Measurements from ENCODE around the gene SPAG7.

DNA sequence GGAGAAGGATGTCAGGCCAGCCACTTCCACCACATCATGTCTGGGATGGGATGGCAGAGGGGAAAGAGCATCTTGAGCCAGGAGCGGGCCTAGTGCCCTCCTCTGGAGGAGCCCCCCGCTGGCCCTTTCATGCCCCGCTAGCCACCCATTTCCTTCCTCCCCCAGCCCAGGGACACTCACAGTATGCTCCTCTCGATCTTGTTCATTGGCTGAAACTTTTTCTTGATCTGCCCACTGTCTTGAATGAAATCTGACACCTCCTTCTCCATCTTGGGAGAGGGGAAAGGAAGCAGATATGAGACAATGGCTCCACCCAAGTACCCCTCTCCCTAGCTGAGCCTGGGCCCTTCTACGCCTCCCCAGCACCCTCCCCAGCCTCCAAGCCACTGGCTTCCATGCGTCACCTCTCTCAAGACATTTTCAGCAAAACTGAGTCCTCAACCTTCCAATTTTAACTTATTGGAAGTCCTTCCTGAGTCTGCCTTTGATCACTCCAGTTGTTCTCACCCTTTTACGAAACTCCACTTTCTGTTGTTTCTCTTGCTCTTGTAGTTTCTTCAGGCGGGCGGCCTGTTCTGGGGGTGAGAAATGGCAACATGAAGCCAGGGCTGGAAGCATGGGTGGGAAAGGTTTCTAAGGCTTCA, 7.2 kb downstream of the SPAG7 start:
- TF ChIP-seq, protein P1, sequence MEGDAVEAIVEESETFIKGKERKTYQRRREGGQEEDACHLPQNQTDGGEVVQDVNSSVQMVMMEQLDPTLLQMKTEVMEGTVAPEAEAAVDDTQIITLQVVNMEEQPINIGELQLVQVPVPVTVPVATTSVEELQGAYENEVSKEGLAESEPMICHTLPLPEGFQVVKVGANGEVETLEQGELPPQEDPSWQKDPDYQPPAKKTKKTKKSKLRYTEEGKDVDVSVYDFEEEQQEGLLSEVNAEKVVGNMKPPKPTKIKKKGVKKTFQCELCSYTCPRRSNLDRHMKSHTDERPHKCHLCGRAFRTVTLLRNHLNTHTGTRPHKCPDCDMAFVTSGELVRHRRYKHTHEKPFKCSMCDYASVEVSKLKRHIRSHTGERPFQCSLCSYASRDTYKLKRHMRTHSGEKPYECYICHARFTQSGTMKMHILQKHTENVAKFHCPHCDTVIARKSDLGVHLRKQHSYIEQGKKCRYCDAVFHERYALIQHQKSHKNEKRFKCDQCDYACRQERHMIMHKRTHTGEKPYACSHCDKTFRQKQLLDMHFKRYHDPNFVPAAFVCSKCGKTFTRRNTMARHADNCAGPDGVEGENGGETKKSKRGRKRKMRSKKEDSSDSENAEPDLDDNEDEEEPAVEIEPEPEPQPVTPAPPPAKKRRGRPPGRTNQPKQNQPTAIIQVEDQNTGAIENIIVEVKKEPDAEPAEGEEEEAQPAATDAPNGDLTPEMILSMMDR (IDR thresholded peaks at IDR 0.05), result no peak
- TF ChIP-seq TEAD4 (CRISPR knock-in tag; IDR thresholded peaks at IDR 0.05) (no peak), MXD4 (CRISPR knock-in tag; IDR thresholded peaks at IDR 0.05; ENCODE audit: borderline replicate concordance) (no peak), TCF7 (CRISPR knock-in tag; IDR thresholded peaks at IDR 0.05; ENCODE audit: low read depth) (no peak), ETV6 (CRISPR knock-in tag; IDR thresholded peaks at IDR 0.05) (no peak), JUN (CRISPR knock-in tag; IDR thresholded peaks at IDR 0.05) (no peak), CREB1 (CRISPR knock-in tag; IDR thresholded peaks at IDR 0.05) (no peak)
- TF ChIP-seq, protein P2, sequence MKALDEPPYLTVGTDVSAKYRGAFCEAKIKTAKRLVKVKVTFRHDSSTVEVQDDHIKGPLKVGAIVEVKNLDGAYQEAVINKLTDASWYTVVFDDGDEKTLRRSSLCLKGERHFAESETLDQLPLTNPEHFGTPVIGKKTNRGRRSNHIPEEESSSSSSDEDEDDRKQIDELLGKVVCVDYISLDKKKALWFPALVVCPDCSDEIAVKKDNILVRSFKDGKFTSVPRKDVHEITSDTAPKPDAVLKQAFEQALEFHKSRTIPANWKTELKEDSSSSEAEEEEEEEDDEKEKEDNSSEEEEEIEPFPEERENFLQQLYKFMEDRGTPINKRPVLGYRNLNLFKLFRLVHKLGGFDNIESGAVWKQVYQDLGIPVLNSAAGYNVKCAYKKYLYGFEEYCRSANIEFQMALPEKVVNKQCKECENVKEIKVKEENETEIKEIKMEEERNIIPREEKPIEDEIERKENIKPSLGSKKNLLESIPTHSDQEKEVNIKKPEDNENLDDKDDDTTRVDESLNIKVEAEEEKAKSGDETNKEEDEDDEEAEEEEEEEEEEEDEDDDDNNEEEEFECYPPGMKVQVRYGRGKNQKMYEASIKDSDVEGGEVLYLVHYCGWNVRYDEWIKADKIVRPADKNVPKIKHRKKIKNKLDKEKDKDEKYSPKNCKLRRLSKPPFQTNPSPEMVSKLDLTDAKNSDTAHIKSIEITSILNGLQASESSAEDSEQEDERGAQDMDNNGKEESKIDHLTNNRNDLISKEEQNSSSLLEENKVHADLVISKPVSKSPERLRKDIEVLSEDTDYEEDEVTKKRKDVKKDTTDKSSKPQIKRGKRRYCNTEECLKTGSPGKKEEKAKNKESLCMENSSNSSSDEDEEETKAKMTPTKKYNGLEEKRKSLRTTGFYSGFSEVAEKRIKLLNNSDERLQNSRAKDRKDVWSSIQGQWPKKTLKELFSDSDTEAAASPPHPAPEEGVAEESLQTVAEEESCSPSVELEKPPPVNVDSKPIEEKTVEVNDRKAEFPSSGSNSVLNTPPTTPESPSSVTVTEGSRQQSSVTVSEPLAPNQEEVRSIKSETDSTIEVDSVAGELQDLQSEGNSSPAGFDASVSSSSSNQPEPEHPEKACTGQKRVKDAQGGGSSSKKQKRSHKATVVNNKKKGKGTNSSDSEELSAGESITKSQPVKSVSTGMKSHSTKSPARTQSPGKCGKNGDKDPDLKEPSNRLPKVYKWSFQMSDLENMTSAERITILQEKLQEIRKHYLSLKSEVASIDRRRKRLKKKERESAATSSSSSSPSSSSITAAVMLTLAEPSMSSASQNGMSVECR (CRISPR knock-in tag; IDR thresholded peaks at IDR 0.05; ENCODE audit: borderline replicate concordance), result no peak
- TF ChIP-seq, protein P3, sequence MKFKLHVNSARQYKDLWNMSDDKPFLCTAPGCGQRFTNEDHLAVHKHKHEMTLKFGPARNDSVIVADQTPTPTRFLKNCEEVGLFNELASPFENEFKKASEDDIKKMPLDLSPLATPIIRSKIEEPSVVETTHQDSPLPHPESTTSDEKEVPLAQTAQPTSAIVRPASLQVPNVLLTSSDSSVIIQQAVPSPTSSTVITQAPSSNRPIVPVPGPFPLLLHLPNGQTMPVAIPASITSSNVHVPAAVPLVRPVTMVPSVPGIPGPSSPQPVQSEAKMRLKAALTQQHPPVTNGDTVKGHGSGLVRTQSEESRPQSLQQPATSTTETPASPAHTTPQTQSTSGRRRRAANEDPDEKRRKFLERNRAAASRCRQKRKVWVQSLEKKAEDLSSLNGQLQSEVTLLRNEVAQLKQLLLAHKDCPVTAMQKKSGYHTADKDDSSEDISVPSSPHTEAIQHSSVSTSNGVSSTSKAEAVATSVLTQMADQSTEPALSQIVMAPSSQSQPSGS (CRISPR knock-in tag; IDR thresholded peaks at IDR 0.05; ENCODE audit: borderline replicate concordance, low read depth), result no peak
- TF ChIP-seq, protein P4, sequence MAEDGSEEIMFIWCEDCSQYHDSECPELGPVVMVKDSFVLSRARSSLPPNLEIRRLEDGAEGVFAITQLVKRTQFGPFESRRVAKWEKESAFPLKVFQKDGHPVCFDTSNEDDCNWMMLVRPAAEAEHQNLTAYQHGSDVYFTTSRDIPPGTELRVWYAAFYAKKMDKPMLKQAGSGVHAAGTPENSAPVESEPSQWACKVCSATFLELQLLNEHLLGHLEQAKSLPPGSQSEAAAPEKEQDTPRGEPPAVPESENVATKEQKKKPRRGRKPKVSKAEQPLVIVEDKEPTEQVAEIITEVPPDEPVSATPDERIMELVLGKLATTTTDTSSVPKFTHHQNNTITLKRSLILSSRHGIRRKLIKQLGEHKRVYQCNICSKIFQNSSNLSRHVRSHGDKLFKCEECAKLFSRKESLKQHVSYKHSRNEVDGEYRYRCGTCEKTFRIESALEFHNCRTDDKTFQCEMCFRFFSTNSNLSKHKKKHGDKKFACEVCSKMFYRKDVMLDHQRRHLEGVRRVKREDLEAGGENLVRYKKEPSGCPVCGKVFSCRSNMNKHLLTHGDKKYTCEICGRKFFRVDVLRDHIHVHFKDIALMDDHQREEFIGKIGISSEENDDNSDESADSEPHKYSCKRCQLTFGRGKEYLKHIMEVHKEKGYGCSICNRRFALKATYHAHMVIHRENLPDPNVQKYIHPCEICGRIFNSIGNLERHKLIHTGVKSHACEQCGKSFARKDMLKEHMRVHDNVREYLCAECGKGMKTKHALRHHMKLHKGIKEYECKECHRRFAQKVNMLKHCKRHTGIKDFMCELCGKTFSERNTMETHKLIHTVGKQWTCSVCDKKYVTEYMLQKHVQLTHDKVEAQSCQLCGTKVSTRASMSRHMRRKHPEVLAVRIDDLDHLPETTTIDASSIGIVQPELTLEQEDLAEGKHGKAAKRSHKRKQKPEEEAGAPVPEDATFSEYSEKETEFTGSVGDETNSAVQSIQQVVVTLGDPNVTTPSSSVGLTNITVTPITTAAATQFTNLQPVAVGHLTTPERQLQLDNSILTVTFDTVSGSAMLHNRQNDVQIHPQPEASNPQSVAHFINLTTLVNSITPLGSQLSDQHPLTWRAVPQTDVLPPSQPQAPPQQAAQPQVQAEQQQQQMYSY (CRISPR knock-in tag; IDR thresholded peaks at IDR 0.05), result no peak
- TF ChIP-seq, protein P5, sequence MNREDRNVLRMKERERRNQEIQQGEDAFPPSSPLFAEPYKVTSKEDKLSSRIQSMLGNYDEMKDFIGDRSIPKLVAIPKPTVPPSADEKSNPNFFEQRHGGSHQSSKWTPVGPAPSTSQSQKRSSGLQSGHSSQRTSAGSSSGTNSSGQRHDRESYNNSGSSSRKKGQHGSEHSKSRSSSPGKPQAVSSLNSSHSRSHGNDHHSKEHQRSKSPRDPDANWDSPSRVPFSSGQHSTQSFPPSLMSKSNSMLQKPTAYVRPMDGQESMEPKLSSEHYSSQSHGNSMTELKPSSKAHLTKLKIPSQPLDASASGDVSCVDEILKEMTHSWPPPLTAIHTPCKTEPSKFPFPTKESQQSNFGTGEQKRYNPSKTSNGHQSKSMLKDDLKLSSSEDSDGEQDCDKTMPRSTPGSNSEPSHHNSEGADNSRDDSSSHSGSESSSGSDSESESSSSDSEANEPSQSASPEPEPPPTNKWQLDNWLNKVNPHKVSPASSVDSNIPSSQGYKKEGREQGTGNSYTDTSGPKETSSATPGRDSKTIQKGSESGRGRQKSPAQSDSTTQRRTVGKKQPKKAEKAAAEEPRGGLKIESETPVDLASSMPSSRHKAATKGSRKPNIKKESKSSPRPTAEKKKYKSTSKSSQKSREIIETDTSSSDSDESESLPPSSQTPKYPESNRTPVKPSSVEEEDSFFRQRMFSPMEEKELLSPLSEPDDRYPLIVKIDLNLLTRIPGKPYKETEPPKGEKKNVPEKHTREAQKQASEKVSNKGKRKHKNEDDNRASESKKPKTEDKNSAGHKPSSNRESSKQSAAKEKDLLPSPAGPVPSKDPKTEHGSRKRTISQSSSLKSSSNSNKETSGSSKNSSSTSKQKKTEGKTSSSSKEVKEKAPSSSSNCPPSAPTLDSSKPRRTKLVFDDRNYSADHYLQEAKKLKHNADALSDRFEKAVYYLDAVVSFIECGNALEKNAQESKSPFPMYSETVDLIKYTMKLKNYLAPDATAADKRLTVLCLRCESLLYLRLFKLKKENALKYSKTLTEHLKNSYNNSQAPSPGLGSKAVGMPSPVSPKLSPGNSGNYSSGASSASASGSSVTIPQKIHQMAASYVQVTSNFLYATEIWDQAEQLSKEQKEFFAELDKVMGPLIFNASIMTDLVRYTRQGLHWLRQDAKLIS (CRISPR knock-in tag; IDR thresholded peaks at IDR 0.05; ENCODE audit: borderline replicate concordance), result no peak
- TF ChIP-seq, protein P6, sequence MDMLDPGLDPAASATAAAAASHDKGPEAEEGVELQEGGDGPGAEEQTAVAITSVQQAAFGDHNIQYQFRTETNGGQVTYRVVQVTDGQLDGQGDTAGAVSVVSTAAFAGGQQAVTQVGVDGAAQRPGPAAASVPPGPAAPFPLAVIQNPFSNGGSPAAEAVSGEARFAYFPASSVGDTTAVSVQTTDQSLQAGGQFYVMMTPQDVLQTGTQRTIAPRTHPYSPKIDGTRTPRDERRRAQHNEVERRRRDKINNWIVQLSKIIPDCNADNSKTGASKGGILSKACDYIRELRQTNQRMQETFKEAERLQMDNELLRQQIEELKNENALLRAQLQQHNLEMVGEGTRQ (CRISPR knock-in tag; IDR thresholded peaks at IDR 0.05), result no peak
- TF ChIP-seq, protein P7, sequence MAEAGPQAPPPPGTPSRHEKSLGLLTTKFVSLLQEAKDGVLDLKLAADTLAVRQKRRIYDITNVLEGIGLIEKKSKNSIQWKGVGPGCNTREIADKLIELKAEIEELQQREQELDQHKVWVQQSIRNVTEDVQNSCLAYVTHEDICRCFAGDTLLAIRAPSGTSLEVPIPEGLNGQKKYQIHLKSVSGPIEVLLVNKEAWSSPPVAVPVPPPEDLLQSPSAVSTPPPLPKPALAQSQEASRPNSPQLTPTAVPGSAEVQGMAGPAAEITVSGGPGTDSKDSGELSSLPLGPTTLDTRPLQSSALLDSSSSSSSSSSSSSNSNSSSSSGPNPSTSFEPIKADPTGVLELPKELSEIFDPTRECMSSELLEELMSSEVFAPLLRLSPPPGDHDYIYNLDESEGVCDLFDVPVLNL (CRISPR knock-in tag; IDR thresholded peaks at IDR 0.05; ENCODE audit: borderline replicate concordance, low read depth), result no peak
